LNCAP (cell line): ENCODE measurements around the gene CYP26C1.
A peak's percentile ranks its signal among the peaks of the same experiment; 100 is the strongest.

Experiments used
- TF ChIP-seq, protein P1 (sequence below): fragments of 450-650 bp; IDR thresholded peaks from 2 replicates; pipeline ENCODE4 v1.5.1; 2017; ENCODE audit warnings: mild to moderate bottlenecking

The CYP26C1 gene

DNA sequence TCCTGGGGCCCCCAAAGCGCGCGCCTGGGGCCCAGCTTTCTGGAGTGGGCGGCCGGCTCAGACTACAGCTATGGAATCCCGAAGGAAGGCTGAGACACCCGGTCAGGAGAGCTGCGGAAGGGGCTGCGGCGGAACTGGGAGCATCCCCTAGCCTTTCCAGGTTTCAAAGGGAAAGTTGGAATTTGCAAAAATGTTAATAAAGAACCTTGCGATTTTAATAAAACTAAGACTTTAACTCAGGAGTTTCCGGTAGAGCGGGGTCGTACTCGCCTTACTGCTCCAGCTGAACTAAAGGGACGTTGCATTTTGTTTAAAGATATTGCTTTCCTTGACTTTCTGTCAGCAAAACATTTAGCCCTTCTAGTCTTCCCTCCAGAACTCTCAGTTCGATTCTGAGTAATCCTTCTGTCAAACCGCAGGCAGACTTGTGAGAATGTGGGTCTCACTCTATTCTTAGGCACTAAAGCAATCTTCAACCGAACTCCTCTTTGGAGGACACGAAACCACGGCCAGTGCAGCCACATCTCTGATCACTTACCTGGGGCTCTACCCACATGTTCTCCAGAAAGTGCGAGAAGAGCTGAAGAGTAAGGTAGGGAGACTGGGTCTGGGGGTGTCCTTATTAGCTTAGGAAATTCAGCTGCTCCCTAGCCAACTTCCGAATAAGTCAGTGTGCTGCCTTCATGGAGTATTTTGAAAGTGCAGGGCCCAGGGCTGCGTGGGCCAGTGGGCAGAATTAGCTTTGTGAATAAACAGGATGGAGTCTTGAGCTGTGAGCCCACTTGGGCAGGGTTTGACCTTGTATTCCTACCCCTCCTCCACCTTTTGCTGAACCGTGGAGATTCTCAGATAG lies 15.0 kb downstream of the CYP26C1 start:
- TF ChIP-seq, protein P1, sequence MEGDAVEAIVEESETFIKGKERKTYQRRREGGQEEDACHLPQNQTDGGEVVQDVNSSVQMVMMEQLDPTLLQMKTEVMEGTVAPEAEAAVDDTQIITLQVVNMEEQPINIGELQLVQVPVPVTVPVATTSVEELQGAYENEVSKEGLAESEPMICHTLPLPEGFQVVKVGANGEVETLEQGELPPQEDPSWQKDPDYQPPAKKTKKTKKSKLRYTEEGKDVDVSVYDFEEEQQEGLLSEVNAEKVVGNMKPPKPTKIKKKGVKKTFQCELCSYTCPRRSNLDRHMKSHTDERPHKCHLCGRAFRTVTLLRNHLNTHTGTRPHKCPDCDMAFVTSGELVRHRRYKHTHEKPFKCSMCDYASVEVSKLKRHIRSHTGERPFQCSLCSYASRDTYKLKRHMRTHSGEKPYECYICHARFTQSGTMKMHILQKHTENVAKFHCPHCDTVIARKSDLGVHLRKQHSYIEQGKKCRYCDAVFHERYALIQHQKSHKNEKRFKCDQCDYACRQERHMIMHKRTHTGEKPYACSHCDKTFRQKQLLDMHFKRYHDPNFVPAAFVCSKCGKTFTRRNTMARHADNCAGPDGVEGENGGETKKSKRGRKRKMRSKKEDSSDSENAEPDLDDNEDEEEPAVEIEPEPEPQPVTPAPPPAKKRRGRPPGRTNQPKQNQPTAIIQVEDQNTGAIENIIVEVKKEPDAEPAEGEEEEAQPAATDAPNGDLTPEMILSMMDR = no peak

DNA sequence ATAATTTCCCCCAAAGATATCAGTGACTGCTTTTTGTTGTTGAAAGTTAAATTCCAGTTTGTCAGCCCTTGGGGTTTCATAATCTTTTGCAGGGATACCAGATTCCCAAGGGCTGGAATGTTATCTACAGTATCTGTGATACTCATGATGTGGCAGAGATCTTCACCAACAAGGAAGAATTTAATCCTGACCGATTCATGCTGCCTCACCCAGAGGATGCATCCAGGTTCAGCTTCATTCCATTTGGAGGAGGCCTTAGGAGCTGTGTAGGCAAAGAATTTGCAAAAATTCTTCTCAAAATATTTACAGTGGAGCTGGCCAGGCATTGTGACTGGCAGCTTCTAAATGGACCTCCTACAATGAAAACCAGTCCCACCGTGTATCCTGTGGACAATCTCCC lies 16.3 kb downstream of the CYP26C1 start:
- TF ChIP-seq, protein P1 = no peak

DNA sequence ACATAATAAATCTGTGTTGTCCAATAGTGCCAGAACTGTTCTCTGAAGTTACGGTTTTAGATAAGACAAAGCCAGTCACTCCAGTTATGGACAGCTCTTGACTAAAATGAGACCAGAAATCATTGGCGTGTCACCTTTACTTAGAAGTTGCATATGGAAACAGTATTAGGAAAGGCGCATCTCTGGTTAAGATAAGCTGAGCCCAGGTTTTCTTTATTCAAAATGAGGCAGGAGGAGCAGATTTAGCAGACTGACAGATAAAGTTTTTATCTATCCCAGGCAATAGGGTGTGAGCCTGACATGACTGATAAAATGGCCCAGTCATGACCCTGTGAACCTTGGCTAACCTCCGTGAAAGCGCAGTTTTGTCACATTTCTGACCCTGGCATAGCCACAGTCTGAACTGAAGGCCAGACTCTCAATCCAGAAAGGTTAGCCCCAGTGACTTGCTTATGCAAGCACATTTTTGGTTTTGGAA lies 17.3 kb downstream of the CYP26C1 start:
- TF ChIP-seq, protein P1 = no peak

DNA sequence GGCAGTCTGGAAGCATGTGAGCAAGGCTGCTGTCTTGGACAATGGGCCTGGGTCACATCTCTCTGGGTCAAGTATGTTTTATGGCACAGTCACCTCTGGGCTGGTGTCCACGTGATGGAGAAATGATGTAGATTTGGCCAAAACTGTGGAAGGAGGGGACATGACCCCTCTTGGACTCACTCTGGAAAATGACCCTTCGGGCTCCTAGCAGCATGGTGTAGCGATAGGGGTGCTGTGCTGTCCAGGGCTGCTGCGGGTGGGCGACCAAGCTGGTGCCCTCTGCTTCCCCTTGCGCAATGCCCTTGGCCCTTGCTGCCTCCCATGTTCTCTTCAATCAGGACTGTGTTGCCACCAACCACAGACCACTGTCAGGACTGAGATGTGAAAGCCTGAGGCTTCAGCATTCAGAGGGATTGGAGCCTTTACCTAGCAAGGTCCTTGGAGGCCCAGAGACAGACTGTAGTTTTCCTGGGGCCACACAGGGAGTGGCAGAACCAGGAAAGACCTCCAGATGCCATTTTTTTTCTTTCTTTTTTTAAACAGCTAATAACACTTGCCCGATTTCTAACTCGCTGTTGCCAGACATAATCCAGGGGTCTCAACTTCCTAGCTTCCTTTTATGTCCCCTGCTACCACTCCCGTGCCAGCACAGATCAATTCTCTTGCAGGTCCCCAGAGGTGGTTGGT lies 19.2 kb downstream of the CYP26C1 start:
- TF ChIP-seq, protein P1 = no peak

DNA sequence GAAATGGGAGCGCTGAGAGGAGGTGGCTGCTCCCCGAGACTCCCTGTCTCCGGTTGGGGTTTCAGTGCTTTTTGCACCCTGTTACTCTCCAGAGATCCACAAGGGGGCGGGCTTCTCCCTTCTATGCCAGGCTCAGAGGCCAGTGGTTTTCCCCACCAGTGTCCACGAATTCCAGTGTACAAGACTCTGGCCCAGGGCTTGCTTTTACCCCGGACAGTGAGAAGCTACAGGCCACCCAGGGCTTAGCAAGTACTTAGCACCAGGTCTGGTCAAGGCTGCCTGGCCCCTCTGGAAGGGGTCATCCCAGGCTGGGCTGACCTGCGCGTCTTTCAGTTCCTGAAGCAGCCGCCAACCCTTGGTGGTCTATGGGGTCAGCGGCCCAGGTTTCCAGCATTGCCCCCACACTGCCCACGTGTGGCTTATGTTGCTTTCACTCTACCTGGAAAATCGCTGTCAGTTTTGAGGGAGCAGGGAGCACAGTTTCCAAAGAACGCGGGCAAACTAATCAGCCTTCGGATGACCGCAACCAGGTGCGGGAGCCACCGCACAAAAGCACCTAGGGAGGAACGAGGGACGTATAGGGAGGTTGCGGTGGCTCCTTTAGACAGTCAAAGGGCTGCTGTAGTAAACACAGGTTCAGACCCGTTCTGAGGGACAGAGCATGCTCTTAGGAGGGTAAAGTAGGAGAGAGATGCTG lies 19.9 kb downstream of the CYP26C1 start:
- TF ChIP-seq, protein P1 = peak; percentile 87

DNA sequence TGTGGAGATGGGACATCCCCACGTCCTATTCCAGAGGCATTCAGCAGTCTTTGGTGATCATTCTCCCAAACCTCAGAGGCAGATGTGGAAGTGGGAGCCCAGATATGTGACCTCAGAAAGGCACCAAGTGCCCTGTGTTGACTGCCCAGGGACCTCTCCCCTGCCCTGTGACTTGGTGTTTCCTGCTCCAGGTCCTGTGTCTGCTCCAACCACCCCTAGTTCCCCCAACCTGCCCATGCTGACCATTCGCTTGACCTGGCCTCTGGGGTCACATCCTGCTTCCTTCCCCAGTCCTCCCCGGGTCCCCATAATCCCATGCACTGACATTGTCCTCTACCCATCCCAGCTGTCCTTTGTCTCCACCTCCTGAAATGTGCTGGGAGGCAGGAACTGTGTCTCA lies 20.7 kb downstream of the CYP26C1 start:
- TF ChIP-seq, protein P1 = no peak

DNA sequence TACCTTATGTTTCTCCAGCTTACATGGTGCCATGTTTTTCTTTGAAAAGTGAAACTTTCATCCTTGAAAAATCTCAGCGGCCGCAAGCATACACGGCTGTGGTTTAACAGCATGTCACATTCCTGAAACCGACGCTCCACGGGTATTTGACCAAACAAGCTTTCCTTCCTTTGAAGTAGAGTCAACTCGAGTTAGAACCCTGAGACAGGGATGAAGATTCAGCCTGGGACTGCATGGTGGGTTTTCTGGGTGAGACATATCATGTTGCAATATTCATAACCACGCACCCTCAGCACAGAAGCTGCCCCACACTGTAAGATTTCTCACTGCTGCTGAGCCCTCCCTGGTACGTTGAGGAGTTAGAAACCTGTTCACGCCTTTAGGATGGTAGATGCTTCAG lies 21.2 kb downstream of the CYP26C1 start:
- TF ChIP-seq, protein P1 = no peak
